ENCODE results near the gene CENPO. TPM values are rescaled to one million over a fixed set of nuclear protein-coding genes. Genes with fewer than 3 reads are reported as not detected.

Gene CENPO
- total and polyA plus RNA-seq, 2 experiments from 2014 or later: 6.1 to 16.1 TPM

- DNase-seq (ENCODE audit: low read depth in 1 of 2, low spot score in 1 of 2): no peak
- Histone ChIP-seq H3K36me3 (no peaks in the 10 kb centered on the region), H3K27me3 (no peaks in the 10 kb centered on the region)
Measured at GRCh38 chr2:24824071-24824588, 30.9 kb downstream of the CENPO start.

GRCh38 chr2:24824966-24825882 lies 32.0 kb downstream of the CENPO start:
- no peak overlapping the region for H3K27ac ChIP-seq
- H3K36me3 ChIP-seq: no peaks in the 10 kb centered on the region
- no peaks in the 10 kb centered on the region for H3K9me3 ChIP-seq (ENCODE audit: low read depth)
- H3K27me3 ChIP-seq: no peaks in the 10 kb centered on the region
- H3K4me1 ChIP-seq (ENCODE audit: low read depth): no peaks in the 10 kb centered on the region
- TF ChIP-seq, protein P1, sequence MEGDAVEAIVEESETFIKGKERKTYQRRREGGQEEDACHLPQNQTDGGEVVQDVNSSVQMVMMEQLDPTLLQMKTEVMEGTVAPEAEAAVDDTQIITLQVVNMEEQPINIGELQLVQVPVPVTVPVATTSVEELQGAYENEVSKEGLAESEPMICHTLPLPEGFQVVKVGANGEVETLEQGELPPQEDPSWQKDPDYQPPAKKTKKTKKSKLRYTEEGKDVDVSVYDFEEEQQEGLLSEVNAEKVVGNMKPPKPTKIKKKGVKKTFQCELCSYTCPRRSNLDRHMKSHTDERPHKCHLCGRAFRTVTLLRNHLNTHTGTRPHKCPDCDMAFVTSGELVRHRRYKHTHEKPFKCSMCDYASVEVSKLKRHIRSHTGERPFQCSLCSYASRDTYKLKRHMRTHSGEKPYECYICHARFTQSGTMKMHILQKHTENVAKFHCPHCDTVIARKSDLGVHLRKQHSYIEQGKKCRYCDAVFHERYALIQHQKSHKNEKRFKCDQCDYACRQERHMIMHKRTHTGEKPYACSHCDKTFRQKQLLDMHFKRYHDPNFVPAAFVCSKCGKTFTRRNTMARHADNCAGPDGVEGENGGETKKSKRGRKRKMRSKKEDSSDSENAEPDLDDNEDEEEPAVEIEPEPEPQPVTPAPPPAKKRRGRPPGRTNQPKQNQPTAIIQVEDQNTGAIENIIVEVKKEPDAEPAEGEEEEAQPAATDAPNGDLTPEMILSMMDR (IDR thresholded peaks at IDR 0.05; ENCODE audit: low read depth, low read length): peak; percentile 50
- DNase-seq (ENCODE audit: low read depth in 1 of 2, low spot score in 1 of 2): no peak
- no peak overlapping the region for H3K4me3 ChIP-seq

More at GRCh38 chr2:24824071-24824588, 30.9 kb downstream of the CENPO start:
- H3K4me1 ChIP-seq (ENCODE audit: low read depth): no peaks in the 10 kb centered on the region
- no peaks in the 10 kb centered on the region for H3K9me3 ChIP-seq (ENCODE audit: low read depth)
- H3K27ac ChIP-seq: no peak overlapping the region
- TF ChIP-seq, protein P1 (IDR thresholded peaks at IDR 0.05; ENCODE audit: low read depth, low read length): no peak
- no peak overlapping the region for H3K4me3 ChIP-seq

GRCh38 chr2:24825883-24826772 lies 32.9 kb downstream of the CENPO start:
- TF ChIP-seq, protein P1 (IDR thresholded peaks at IDR 0.05; ENCODE audit: low read depth, low read length): no peak
- no peaks in the 10 kb centered on the region for H3K27me3 ChIP-seq
- no peak overlapping the region for H3K27ac ChIP-seq
- no peaks in the 10 kb centered on the region for H3K36me3 ChIP-seq
- peak in 1 of 2 donors; percentile 27 for DNase-seq (ENCODE audit: low read depth in 1 of 2, low spot score in 1 of 2)
- H3K9me3 ChIP-seq (ENCODE audit: low read depth): no peaks in the 10 kb centered on the region
- no peak overlapping the region for H3K4me3 ChIP-seq
- H3K4me1 ChIP-seq (ENCODE audit: low read depth): no peaks in the 10 kb centered on the region

DNA sequence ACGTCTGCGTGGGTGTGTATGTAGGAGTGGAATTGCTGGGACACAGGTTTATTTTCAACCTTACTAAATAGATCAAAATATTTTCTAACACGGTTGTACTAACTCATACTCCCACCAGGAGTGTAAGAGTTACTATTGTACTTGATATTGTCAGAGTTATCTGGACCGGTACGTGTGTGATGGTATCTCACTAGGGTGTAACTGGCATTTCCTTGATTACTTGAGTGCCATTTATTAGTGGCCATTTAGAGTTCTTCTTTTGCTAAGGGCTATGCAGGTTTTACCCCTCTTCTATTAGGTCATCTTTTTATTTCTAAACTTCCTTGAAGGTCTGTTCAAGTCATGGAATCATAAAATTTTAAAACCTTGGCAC lies 33.5 kb downstream of the CENPO start:
- Histone ChIP-seq H3K4me3 (no peak overlapping the region), H3K27ac (no peak overlapping the region), H3K27me3 (no peaks in the 10 kb centered on the region), H3K36me3 (no peaks in the 10 kb centered on the region), H3K4me1 (ENCODE audit: low read depth) (no peaks in the 10 kb centered on the region), H3K9me3 (ENCODE audit: low read depth) (no peaks in the 10 kb centered on the region)
- TF ChIP-seq, protein P1 (IDR thresholded peaks at IDR 0.05; ENCODE audit: low read depth, low read length): no peak
- DNase-seq (ENCODE audit: low read depth in 1 of 2, low spot score in 1 of 2): no peak

All from cardiac muscle cell (in vitro differentiated cells and primary cell).